HepG2 (cell line): Measurements from ENCODE around the gene DDIAS. TPM values are rescaled to one million over a fixed set of nuclear protein-coding genes. Genes with fewer than 3 reads are reported as not detected.

Experiments
- ATAC-seq: fragments of 200-7000 bp; cut with Tn5 transposase; 3 replicates; pipeline ENCODE4 v1.9.1; 2020; ENCODE audit warnings: mild to moderate bottlenecking, moderate library complexity
- BruUV-seq: library from RNA; stranded (reverse); fragments of 400-500 nt; replicated peaks from 2 replicates; lab custom pipeline; 2021; lab: Mats Ljungman, UMichigan
- CTCF ChIA-PET: fragments of 300-600 bp; formaldehyde crosslinking; extraction: SDS; loops from one replicate; lab custom pipeline; 2021; ENCODE audit warnings: low total read pairs, inconsistent platforms, low intra/inter-chr PET ratio; lab: Yijun Ruan, JAX
- POLR2A ChIA-PET: fragments of 350-600 bp; sonication (Branson Sonifier 250); formaldehyde crosslinking; loops from one replicate; lab custom pipeline; 2020; ENCODE audit warnings: antibody characterized with exemption, inconsistent platforms; lab: Yijun Ruan, JAX
- DNase-seq: peaks from one replicate; pipeline ENCODE4 v3.0.0-alpha.2; 2015; ENCODE audit warnings: low spot score
- FAIRE-seq: peaks from 3 replicates; lab custom pipeline; 2011; peaks lifted over from hg19 to GRCh38; lab: Jason Lieb, UNC
- H2AFZ ChIP-seq: one replicate; pipeline ENCODE4 v1.6.1; 2011; ENCODE audit warnings: low read length, inconsistent platforms
- H3K27ac ChIP-seq: fragments of 300-600 bp; 3 replicates; pipeline ENCODE4 v1.8.0; 2011; ENCODE audit warnings: mixed run types, mild to moderate bottlenecking, mixed read lengths, low read length, inconsistent platforms; ENCODE audit not compliant: insufficient read depth; ENCODE audit errors: extremely low read length
- H3K27me3 ChIP-seq, 2 experiments: fragments of 200-600 bp in 1 of 2; 2 replicates in 1 of 2; 3 replicates in 1 of 2; pipeline versions ENCODE4 v1.6.0 to v1.8.0; 2011; ENCODE audit warnings: low read length in 2 of 2, mild to moderate bottlenecking in 2 of 2, moderate library complexity in 2 of 2, inconsistent platforms in 1 of 2; ENCODE audit not compliant: insufficient read depth in 2 of 2, control insufficient read depth in 1 of 2
- H3K36me3 ChIP-seq, 2 experiments: fragments of 200-600 bp in 1 of 2; replicated peaks in 1 of 2; 2 replicates in 1 of 2; 3 replicates in 1 of 2; pipeline versions ENCODE4 v1.5.1 to v1.8.0; 2011; ENCODE audit warnings: low read length in 2 of 2, inconsistent platforms in 1 of 2; ENCODE audit not compliant: insufficient read depth in 2 of 2, control insufficient read depth in 1 of 2
- H3K4me1 ChIP-seq: 2 replicates; pipeline ENCODE4 v1.5.1; 2012; ENCODE audit warnings: low read length, inconsistent platforms; ENCODE audit not compliant: insufficient read depth
- H3K4me2 ChIP-seq: 2 replicates; pipeline ENCODE4 v1.6.0; 2011; ENCODE audit warnings: low read depth, low read length, inconsistent platforms
- H3K4me3 ChIP-seq, 3 experiments: fragments of 200-600 bp in 1 of 3; sonication (generic), shearing (Covaris generic) in 1 of 3; replicated peaks in 1 of 3; 2 replicates each; pipeline ENCODE4 v1.5.1; 2011 to 2016; ENCODE audit warnings: low read length in 3 of 3, inconsistent platforms in 2 of 3, low read depth in 2 of 3, mild to moderate bottlenecking in 2 of 3, control low read depth in 1 of 3, mixed read lengths in 1 of 3; ENCODE audit not compliant: insufficient read depth in 1 of 3
- H3K79me2 ChIP-seq: one replicate; pipeline ENCODE4 v1.6.1; 2011; ENCODE audit warnings: low read length, inconsistent platforms; ENCODE audit not compliant: insufficient read depth
- H3K9ac ChIP-seq: 2 replicates; pipeline ENCODE4 v1.6.0; 2011; ENCODE audit warnings: mild to moderate bottlenecking, low read depth, low read length, inconsistent platforms; ENCODE audit not compliant: insufficient read depth
- H3K9me3 ChIP-seq: 2 replicates; pipeline ENCODE4 v1.5.1; 2012; ENCODE audit warnings: mild to moderate bottlenecking, low read length
- H4K20me1 ChIP-seq: 2 replicates; pipeline ENCODE4 v1.6.0; 2011; ENCODE audit warnings: inconsistent platforms, mild to moderate bottlenecking, low read length, moderate library complexity; ENCODE audit not compliant: insufficient read depth
- HDAC1 ChIP-seq: sonication (generic); formaldehyde crosslinking; IDR thresholded peaks from 2 replicates; pipeline ENCODE4 v1.5.1; 2020; ENCODE audit warnings: mild to moderate bottlenecking, missing genetic modification reagents
- KDM4B ChIP-seq: sonication (generic); formaldehyde crosslinking; IDR thresholded peaks from 2 replicates; pipeline ENCODE4 v1.4.0; 2020; ENCODE audit warnings: missing genetic modification reagents
- MED8 ChIP-seq: sonication (generic); formaldehyde crosslinking; IDR thresholded peaks from 2 replicates; pipeline ENCODE4 v1.8.1; 2023; ENCODE audit warnings: mild to moderate bottlenecking, missing genetic modification reagents; ENCODE audit not compliant: insufficient replicate concordance
- MTF2 ChIP-seq: sonication (generic); formaldehyde crosslinking; IDR thresholded peaks from 2 replicates; pipeline ENCODE4 v1.5.0; 2020; ENCODE audit warnings: missing genetic modification reagents, borderline replicate concordance
- NCOA1 ChIP-seq: sonication (generic); formaldehyde crosslinking; IDR thresholded peaks from 2 replicates; pipeline ENCODE4 v1.9.0; 2021; ENCODE audit warnings: missing genetic modification reagents
- RFXAP ChIP-seq: sonication (generic); formaldehyde crosslinking; IDR thresholded peaks from 2 replicates; pipeline ENCODE4 v1.4.0; 2020; ENCODE audit warnings: missing genetic modification reagents, borderline replicate concordance
- TGIF2 ChIP-seq: IDR thresholded peaks from 2 replicates; pipeline ENCODE4 v1.6.1; 2016; ENCODE audit warnings: control low read depth, missing compliant biosample characterization
- TRIM24 ChIP-seq: sonication (generic); formaldehyde crosslinking; IDR thresholded peaks from 2 replicates; pipeline ENCODE4 v1.8.0; 2022; ENCODE audit warnings: mild to moderate bottlenecking, missing genetic modification reagents
- ZNF235 ChIP-seq: sonication (generic); formaldehyde crosslinking; IDR thresholded peaks from 2 replicates; pipeline ENCODE4 v1.8.1; 2023; ENCODE audit warnings: mild to moderate bottlenecking, missing genetic modification reagents, borderline replicate concordance
- ZNF557 ChIP-seq: sonication (generic); formaldehyde crosslinking; IDR thresholded peaks from 2 replicates; pipeline ENCODE4 v1.4.0; 2020; ENCODE audit warnings: missing genetic modification reagents
- ZNF563 ChIP-seq: sonication (generic); formaldehyde crosslinking; IDR thresholded peaks from 2 replicates; pipeline ENCODE4 v1.8.0; 2022; ENCODE audit warnings: mild to moderate bottlenecking, moderate library complexity, missing genetic modification reagents
- ZNF564 ChIP-seq: sonication (generic); formaldehyde crosslinking; IDR thresholded peaks from 2 replicates; pipeline ENCODE4 v1.8.1; 2023; ENCODE audit warnings: mild to moderate bottlenecking, missing genetic modification reagents
- ZNF75D ChIP-seq: sonication (generic); formaldehyde crosslinking; IDR thresholded peaks from 2 replicates; pipeline ENCODE4 v1.8.1; 2023; ENCODE audit warnings: missing genetic modification reagents, mild to moderate bottlenecking, borderline replicate concordance
- ZNF775 ChIP-seq: sonication (generic); formaldehyde crosslinking; IDR thresholded peaks from 2 replicates; pipeline ENCODE4 v1.4.0; 2020; ENCODE audit warnings: missing genetic modification reagents, mild to moderate bottlenecking, moderate library complexity, borderline replicate concordance
- WGBS: methylation state at CpG from one replicate; pipeline ENCODE4 v1.1.6; 2017; ENCODE audit warnings: low lambda C conversion rate; 5-methylcytosine and 5-hydroxymethylcytosine counted together
- in situ Hi-C: cut with HindIII; loops from 2 replicates; pipeline ENCODE4 v1.10.0; 2017; ENCODE audit warnings: low pct_unique_long_range_greater_than_20kb; ENCODE audit not compliant: extremely low pct_ligation_motif_present
- intact Hi-C: fragments of 100-400 bp; cut with micrococcal nuclease; formaldehyde crosslinking; loops from one replicate; pipeline ENCODE4 v1.10.0; 2022; ENCODE audit not compliant: unreplicated experiment
- polyA plus RNA-seq, 8 experiments: library from polyadenylated mRNA; depleted of rRNA in 3 of 8; stranded (reverse) in 7 of 8; unstranded in 1 of 8; fragments of >200 nt; fragmentation: Illumina TruSeq in 4 of 8; extraction: Trizol in 4 of 8; gene quantifications; 2 replicates each; pipeline versions ENCODE4 v1.2.1 to v1.2.3, GENCODE V29; 2011 to 2016; ENCODE audit warnings: low read depth in 4 of 8, missing spikeins in 1 of 8, mixed read lengths in 1 of 8; ENCODE audit not compliant: insufficient read depth in 1 of 8
- total RNA-seq, 5 experiments: library from RNA; depleted of rRNA; stranded (reverse); fragments of >200 nt; fragmentation: Illumina TruSeq; extraction: Trizol; gene quantifications; 2 replicates each; pipeline ENCODE4 v1.2.3, GENCODE V29; 2016; ENCODE audit warnings: low read depth in 1 of 5
- TF ChIP-seq, protein P1 (sequence below), 2 experiments: sonication (generic) in 1 of 2; formaldehyde crosslinking in 1 of 2; IDR thresholded peaks; 2 replicates each; pipeline versions ENCODE4 v1.5.1 to v1.6.1; 2011 to 2020; ENCODE audit warnings: borderline replicate concordance in 1 of 2, low read depth in 1 of 2, low read length in 1 of 2, mild to moderate bottlenecking in 1 of 2, missing genetic modification reagents in 1 of 2, moderate library complexity in 1 of 2

DDIAS gene
- total and polyA plus RNA-seq, 2 of the 13 experiments (the other 11 are each of a cell fraction or from before 2014, with no cell fraction given), result 3.5 to 13.0 TPM

DNA sequence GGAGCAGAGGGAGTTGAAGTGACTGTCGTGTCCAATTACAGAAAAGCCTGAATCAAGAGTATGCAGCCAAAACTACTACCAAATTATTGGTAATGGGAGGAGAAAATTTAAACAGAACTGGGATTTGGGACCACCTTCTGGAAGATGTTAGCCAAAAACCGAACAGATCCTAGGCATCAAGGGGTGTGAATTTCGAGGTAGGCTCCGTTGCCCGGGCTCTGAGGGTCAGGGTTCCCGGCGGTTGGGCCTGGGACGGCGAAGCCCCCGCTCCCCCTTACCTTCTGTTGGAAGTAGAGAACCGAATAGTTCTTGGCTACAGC lies 1.6 kb upstream of the DDIAS start (continued):
- TF ChIP-seq RFXAP (CRISPR knock-in tag) (no peak), ZNF563 (no peak), ZNF75D (no peak), MTF2 (CRISPR knock-in tag) (0 out of 2 replicates have a peak, but pooled peaks have one; percentile 14), KDM4B (0 out of 2 replicates have a peak, but pooled peaks have one; percentile 17), NCOA1 (CRISPR knock-in tag) (0 out of 2 replicates have a peak, but pooled peaks have one; percentile 58), ZNF775 (CRISPR knock-in tag) (peak; percentile 17; the same call in 1 of the 2 replicates), ZNF564 (0 out of 2 replicates have a peak, but pooled peaks have one; percentile 38), ZNF235 (CRISPR knock-in tag) (0 out of 2 replicates have a peak, but pooled peaks have one; percentile 80), TRIM24 (no peak), ZNF557 (CRISPR knock-in tag) (0 out of 2 replicates have a peak, but pooled peaks have one; percentile 11), MED8 (CRISPR knock-in tag) (peak; percentile 46), TGIF2 (0 out of 2 replicates have a peak, but pooled peaks have one; percentile 21)

DNA sequence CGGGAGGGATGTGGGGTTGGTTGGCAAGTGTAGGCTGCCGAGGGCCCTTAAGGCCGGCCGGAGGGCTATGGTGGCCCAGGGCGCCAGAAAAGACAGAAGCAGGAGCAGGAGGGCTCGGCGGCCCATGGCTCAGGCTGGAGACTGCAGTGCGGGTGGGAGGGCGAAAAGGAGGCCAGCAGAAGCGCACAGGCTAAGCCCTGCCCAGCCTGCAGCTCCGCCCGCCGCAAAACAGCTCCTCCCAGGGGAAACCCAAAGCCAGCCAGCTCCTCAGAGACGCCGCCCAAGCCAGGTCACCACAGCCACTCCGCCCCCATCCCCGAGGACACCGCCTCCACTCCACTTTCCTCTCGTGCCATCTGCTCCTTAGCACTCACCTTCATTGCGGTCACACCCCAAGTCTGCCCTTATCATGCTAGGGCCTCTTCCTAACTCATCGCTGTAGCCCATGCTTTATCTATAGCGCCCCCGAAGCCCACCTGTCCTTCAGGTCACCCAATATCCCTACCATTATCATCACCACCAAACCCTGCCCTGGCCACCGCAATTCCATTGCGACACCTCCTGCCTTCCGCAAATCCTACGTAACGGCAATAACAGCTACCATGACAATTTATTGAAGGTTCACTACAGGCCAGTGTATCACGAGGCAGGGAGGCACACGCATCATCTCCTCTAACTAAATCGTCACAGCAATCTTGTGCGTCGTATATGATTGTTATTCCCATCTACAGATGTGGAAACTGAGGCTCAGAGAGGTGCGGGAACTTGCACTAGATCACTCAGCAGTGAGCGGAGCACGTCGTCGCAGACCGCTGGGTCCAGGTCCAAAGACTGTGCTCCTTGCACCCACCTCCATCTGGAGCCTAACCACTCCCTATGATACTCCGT lies 1.0 kb upstream of the DDIAS start, which contains the start of gene PRCP:
Gene PRCP, minus strand, starts transcription at position 154 of the 888 bp plus-strand sequence. Its CDS starts 28 bp downstream, at position 126.
- H3K27me3 ChIP-seq, result no peaks in the 10 kb centered on the region; a peak in 1 of 5 replicates
- ChIA-PET POLR2A (interaction anchor here (0.7 to 2.1 kb wide), 19 partner anchors 13 to 385 kb away, joined by 3 to 27 read pairs (median 4); partner anchors contain the start of genes ANKRD42, CCDC90B, PCF11 and RAB30), CTCF (no interaction called here)
- peak within 1 kb of the TSS; percentile 94 for H2AFZ ChIP-seq
- ATAC-seq, result peak; percentile 95
- H3K9me3 ChIP-seq, result no peaks in the 10 kb centered on the region
- peak within 1 kb of the TSS; percentile 88 for H3K9ac ChIP-seq
- DNase-seq, result peak; percentile 81
- no TSS peak for BruUV-seq
- peak; percentile 86 for FAIRE-seq
- H4K20me1 ChIP-seq, result no peaks in the 10 kb centered on the region
- peak within 1 kb of the TSS; percentile 100 for H3K4me2 ChIP-seq
- H3K4me1 ChIP-seq, result peaks cover 34% of the 10 kb centered on the region
- H3K79me2 ChIP-seq, result peaks cover 49% of the 10 kb centered on the region
- in situ Hi-C loops, result loop anchor here (5.0 to 10.0 kb wide), 4 partner anchors 172 to 354 kb away; partner anchors contain the start of gene RAB30
- no peaks in the 10 kb centered on the region for H3K36me3 ChIP-seq
- H3K4me3 ChIP-seq, result peak within 1 kb of the TSS; percentile 87 to 96 (median 94)
- H3K27ac ChIP-seq, result peak within 1 kb of the TSS; percentile 82
- intact Hi-C loops, result loop anchor here (1.0 to 10.0 kb wide), 5 partner anchors 33 to 384 kb away; partner anchors contain the start of genes CCDC90B and RAB30
- WGBS, result 0% methylated on average over 20 of the region's 40 CpGs
- TF ChIP-seq, protein P1, sequence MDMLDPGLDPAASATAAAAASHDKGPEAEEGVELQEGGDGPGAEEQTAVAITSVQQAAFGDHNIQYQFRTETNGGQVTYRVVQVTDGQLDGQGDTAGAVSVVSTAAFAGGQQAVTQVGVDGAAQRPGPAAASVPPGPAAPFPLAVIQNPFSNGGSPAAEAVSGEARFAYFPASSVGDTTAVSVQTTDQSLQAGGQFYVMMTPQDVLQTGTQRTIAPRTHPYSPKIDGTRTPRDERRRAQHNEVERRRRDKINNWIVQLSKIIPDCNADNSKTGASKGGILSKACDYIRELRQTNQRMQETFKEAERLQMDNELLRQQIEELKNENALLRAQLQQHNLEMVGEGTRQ (IDR thresholded peaks at IDR 0.05; ENCODE audit: low read depth, low read length), result no peak
- TF ChIP-seq, protein P1 (CRISPR knock-in tag; IDR thresholded peaks at IDR 0.05; ENCODE audit: borderline replicate concordance), result no peak; the same call in 1 of the 2 replicates
- 0 out of 2 replicates have a peak, but pooled peaks have one; percentile 6 for TF ChIP-seq KDM4B
- no peak for TF ChIP-seq HDAC1 (CRISPR knock-in tag)
